PFSK-1 (cell line): ENCODE results near the gene TMEM178A.

ENCODE experiments used
- FOXP2 ChIP-seq: optimal IDR thresholded peaks from 2 replicates; pipeline ENCODE3; 2011; ENCODE audit warnings: borderline replicate concordance, control low read depth, inconsistent platforms; ENCODE audit not compliant: insufficient read depth; ENCODE audit errors: extremely low read length, extremely low read depth
- POLR2AphosphoS5 ChIP-seq: IDR thresholded peaks from 2 replicates; pipeline ENCODE4 v1.6.1; 2012; ENCODE audit warnings: low read depth, mild to moderate bottlenecking, control low read depth, low read length, moderate library complexity
- SIN3A ChIP-seq: IDR thresholded peaks from 2 replicates; pipeline ENCODE4 v1.6.1; 2012; ENCODE audit warnings: mild to moderate bottlenecking, low read length, moderate library complexity, borderline replicate concordance; ENCODE audit not compliant: insufficient read depth
- TAF1 ChIP-seq: IDR thresholded peaks from 2 replicates; pipeline ENCODE4 v1.6.1; 2012; ENCODE audit warnings: low read length, control low read depth, borderline replicate concordance; ENCODE audit not compliant: insufficient read depth
- TF ChIP-seq, protein P1 (sequence below), 2 experiments: IDR thresholded peaks; 2 replicates each; pipeline versions ENCODE4 v1.6.1 to v1.8.0; 2011 to 2012; ENCODE audit warnings: low read depth in 2 of 2, low read length in 2 of 2, control low read depth in 1 of 2, inconsistent platforms in 1 of 2, mild to moderate bottlenecking in 1 of 2, moderate library complexity in 1 of 2; ENCODE audit not compliant: insufficient read depth in 1 of 2

Gene TMEM178A

DNA sequence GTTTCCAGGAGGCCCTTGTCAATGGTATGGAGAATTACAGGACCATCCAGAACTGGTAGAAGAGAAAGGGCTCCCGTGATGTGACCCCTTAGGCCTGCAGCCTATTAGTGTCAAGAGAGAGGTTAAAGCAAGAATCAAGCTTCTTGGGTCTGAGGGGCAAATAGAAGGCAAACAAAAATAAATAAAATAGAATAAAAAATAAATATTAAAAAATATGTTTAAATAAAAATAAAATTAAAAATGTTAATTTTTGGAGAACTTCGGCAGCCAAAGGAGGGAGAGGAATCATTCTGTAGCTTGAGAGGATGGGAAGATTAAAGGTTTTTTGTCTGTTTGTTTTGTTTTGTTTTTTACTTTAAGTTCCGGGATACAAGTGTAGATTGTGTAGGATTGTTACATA lies 15.2 kb upstream of the TMEM178A start:
- TF ChIP-seq TAF1 (no peak), SIN3A (no peak), POLR2AphosphoS5 (no peak), FOXP2 (no peak)
- TF ChIP-seq, protein P1, sequence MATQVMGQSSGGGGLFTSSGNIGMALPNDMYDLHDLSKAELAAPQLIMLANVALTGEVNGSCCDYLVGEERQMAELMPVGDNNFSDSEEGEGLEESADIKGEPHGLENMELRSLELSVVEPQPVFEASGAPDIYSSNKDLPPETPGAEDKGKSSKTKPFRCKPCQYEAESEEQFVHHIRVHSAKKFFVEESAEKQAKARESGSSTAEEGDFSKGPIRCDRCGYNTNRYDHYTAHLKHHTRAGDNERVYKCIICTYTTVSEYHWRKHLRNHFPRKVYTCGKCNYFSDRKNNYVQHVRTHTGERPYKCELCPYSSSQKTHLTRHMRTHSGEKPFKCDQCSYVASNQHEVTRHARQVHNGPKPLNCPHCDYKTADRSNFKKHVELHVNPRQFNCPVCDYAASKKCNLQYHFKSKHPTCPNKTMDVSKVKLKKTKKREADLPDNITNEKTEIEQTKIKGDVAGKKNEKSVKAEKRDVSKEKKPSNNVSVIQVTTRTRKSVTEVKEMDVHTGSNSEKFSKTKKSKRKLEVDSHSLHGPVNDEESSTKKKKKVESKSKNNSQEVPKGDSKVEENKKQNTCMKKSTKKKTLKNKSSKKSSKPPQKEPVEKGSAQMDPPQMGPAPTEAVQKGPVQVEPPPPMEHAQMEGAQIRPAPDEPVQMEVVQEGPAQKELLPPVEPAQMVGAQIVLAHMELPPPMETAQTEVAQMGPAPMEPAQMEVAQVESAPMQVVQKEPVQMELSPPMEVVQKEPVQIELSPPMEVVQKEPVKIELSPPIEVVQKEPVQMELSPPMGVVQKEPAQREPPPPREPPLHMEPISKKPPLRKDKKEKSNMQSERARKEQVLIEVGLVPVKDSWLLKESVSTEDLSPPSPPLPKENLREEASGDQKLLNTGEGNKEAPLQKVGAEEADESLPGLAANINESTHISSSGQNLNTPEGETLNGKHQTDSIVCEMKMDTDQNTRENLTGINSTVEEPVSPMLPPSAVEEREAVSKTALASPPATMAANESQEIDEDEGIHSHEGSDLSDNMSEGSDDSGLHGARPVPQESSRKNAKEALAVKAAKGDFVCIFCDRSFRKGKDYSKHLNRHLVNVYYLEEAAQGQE (IDR thresholded peaks at IDR 0.05; ENCODE audit: insufficient read depth in 1 of 2, low read depth in 2 of 2, low read length in 2 of 2) = no peak

DNA sequence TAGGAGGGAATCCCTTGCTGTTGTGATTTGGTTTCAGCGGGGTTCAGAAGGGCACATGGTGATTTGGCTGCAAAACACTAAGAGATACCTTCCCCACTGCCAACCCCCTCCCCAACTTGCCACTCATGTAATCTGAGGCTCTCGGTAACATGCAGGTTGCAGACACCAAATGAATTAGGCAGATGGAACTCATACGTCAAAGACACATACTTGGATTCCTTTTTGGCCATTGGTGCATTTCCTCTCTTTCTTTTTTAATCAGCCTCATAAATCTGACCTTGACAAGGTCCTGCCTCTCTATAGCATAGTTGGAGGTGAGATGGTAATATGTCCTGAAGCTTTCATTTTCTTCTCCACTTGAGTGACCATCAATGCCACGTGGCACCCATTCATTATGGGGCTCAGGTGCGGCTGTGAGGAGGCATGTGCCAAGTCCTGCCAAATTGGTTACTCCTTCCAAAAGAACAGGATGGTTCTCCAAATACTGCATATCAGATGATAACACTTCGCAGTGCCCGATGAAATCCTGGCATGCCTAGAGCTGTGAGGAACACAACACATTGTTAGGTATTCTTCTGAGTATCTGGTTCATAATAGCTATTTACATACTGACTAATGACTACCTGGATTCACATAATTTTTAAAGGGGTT lies 8.3 kb upstream of the TMEM178A start:
- no peak for TF ChIP-seq POLR2AphosphoS5
- TF ChIP-seq TAF1 = no peak
- no peak for TF ChIP-seq SIN3A
- no peak for TF ChIP-seq FOXP2
- TF ChIP-seq, protein P1 (IDR thresholded peaks at IDR 0.05; ENCODE audit: insufficient read depth in 1 of 2, low read depth in 2 of 2, low read length in 2 of 2) = no peak

DNA sequence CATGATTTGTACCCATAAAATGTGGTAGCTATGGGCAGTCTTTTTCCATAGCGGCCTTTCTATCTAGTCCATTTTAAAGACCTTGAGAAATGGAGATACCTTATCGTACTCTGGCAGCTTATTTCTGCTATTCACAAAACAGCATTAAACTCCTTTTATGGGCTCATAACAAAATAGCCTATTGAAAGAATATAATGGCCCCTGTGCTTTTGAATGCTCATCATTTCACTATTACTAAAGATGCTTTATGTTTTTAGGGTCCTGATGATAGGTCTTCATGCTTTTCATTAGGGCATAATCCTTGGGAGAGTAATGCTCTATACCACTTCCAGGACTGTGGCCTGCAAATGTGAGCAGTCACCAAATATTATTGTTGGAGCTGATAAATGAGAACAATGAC lies 7.3 kb upstream of the TMEM178A start:
- TF ChIP-seq TAF1 (no peak), POLR2AphosphoS5 (no peak), SIN3A (no peak), FOXP2 (no peak)
- TF ChIP-seq, protein P1 (IDR thresholded peaks at IDR 0.05; ENCODE audit: insufficient read depth in 1 of 2, low read depth in 2 of 2, low read length in 2 of 2) = no peak

DNA sequence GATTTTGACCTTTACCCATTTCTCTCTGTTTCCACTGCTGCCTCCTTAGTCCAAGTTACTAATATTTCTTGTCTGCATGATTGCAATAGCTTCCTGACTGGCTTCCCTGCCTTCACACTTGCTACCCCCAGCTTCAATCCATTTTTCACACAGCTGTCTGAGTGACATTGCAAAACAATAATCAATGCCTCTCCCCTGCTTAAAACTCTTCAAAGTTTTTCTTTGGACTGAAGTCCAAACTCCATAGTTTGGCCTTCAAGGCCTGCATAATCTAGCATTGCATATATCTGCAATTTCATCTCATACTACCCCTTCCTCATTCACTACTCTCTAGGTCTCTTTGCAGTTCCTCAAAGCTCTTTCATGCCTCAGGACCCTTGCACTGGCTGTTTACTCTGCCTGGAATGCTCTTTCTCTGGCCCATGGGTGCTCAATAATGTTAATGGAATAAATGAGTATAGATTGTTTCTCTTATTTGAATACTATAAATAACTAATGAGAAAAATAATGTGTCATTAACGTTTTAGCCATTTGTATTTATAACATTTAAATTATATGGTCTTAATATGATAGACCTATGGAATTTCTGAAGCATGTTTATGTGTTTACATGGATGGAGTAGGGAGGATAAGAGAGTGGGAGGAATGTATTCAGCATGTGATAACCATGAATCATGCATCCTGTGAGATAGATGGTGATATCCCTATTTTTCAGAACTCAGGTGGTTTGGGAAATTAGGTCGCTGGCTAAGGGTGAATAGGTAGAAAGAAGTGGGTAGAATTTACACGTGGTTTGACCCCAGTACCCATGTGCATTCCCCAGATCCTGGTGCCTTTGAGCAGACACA lies 5.7 kb upstream of the TMEM178A start:
- TF ChIP-seq FOXP2 (no peak), POLR2AphosphoS5 (no peak), TAF1 (no peak)
- TF ChIP-seq, protein P1 (IDR thresholded peaks at IDR 0.05; ENCODE audit: insufficient read depth in 1 of 2, low read depth in 2 of 2, low read length in 2 of 2) = no peak
